ENCODE measurements around the gene ADAM33. TPM values are rescaled to one million over a fixed set of nuclear protein-coding genes. Genes with fewer than 3 reads are reported as not detected.

ADAM33 gene
- total and polyA plus RNA-seq, 2 donors (not counting 1 experiment from before 2014, with no cell fraction given) = not detected

DNA sequence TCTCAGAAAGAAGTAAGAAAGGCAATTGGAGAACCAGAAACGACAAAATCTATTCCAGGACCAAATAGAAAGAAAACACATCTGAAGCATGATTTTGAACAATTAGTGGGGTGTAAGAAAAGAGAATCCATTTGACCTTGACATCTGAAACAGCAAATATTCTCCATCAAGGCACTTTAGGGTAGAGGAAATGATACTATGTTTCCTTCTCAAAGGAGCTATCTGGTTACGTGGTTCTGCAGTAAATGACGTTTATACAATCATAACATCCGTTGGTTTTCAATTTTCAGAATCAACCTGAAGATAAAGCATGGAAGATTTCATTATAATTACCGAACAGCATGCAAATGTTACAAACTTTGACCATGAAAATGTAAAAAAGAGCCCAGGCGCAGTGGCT lies 38.8 kb upstream of the ADAM33 start:
- WGBS (ENCODE audit: insufficient coverage) = 93% methylated on average over 3 of the region's 6 CpGs
- Histone ChIP-seq H3K27ac (ENCODE audit: low read length in 2 of 2) (no peak overlapping the region), H3K4me3 (ENCODE audit: control extremely low read depth in 1 of 5, extremely low read depth in 1 of 5, insufficient read depth in 1 of 5, low read depth in 2 of 5, low read length in 4 of 5) (no peak overlapping the region), H3K27me3 (replicated peaks in 1 of 4; ENCODE audit: control extremely low read depth in 1 of 4, control insufficient read depth in 3 of 4, insufficient read depth in 4 of 4, low read length in 3 of 4) (peaks cover 0 to 2% (median 0%) of the 10 kb centered on the region in 4 experiments), H3K36me3 (replicated peaks in 1 of 2; ENCODE audit: control extremely low read depth in 1 of 2, control insufficient read depth in 1 of 2, extremely low read depth in 1 of 2, insufficient read depth in 2 of 2, low read length in 1 of 2) (no peaks in the 10 kb centered on the region), H4K20me1 (ENCODE audit: control insufficient read depth, insufficient read depth, low read length, poor library complexity, severe bottlenecking) (no peaks in the 10 kb centered on the region), H3K4me2 (replicated peaks; ENCODE audit: low read depth, low read length, poor library complexity, severe bottlenecking) (no peak overlapping the region), H3K9ac (ENCODE audit: low read length) (no peak overlapping the region), H3K9me3 (ENCODE audit: control extremely low read depth in 1 of 3, control insufficient read depth in 2 of 3, insufficient read depth in 1 of 3, low read length in 2 of 3) (peaks cover 0 to 1% (median 0%) of the 10 kb centered on the region in 3 donors), H3K4me1 (ENCODE audit: control insufficient read depth in 2 of 2, insufficient read depth in 2 of 2, low read length in 2 of 2) (no peaks in the 10 kb centered on the region), H3K79me2 (ENCODE audit: control insufficient read depth, insufficient read depth, low read length) (no peaks in the 10 kb centered on the region), H2AFZ (ENCODE audit: insufficient read depth, low read depth, low read length, poor library complexity, severe bottlenecking) (no peak overlapping the region)
- H3K27ac Mint-ChIP-seq = no peak overlapping the region
- peaks cover 38% of the 10 kb centered on the region for H3K27me3 Mint-ChIP-seq
- H3K9me3 Mint-ChIP-seq (ENCODE audit: insufficient read depth) = no peaks in the 10 kb centered on the region
- TF ChIP-seq EZH2 (IDR thresholded peaks at IDR 0.05; ENCODE audit: borderline replicate concordance, insufficient read depth, low read depth, low read length, poor library complexity, severe bottlenecking) = no peak
- TF ChIP-seq, protein P1, sequence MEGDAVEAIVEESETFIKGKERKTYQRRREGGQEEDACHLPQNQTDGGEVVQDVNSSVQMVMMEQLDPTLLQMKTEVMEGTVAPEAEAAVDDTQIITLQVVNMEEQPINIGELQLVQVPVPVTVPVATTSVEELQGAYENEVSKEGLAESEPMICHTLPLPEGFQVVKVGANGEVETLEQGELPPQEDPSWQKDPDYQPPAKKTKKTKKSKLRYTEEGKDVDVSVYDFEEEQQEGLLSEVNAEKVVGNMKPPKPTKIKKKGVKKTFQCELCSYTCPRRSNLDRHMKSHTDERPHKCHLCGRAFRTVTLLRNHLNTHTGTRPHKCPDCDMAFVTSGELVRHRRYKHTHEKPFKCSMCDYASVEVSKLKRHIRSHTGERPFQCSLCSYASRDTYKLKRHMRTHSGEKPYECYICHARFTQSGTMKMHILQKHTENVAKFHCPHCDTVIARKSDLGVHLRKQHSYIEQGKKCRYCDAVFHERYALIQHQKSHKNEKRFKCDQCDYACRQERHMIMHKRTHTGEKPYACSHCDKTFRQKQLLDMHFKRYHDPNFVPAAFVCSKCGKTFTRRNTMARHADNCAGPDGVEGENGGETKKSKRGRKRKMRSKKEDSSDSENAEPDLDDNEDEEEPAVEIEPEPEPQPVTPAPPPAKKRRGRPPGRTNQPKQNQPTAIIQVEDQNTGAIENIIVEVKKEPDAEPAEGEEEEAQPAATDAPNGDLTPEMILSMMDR (IDR thresholded peaks at IDR 0.05) = no peak
- intact Hi-C loops (cut with micrococcal nuclease) = no loop called here
- POLR2A ChIA-PET = no interaction called here
- ATAC-seq (ENCODE audit: low read depth) (no peak), DNase-seq (no peak)
- H3K4me1 Mint-ChIP-seq = no peaks in the 10 kb centered on the region
- CTCF ChIA-PET = interaction anchor here (0.7 kb wide), 1 partner anchor 45 kb away, joined by 3 read pairs; no protein-coding TSS in a partner anchor
- H3K4me3 Mint-ChIP-seq = no peak overlapping the region

DNA sequence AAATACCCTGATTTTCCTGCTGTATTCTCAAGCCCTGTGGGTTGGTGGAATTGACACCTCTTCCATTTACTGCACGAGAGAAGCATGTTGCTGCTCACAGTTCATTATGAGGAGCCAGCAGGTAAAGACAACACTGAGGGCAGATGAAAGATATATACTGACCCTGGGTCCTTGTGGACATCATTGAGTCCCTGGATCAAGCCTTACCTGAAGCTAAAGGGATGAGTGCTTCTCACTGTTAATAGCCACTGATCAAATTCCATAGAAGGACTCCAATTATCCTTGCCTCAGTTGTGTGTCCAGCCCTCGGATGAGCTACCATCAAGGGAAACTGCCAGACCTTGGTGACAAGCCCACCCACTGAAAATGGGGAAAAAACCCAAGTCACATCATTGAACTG lies 38.3 kb upstream of the ADAM33 start:
- Histone ChIP-seq H3K9ac (ENCODE audit: low read length) (no peak overlapping the region), H4K20me1 (ENCODE audit: control insufficient read depth, insufficient read depth, low read length, poor library complexity, severe bottlenecking) (no peaks in the 10 kb centered on the region), H3K4me1 (ENCODE audit: control insufficient read depth in 2 of 2, insufficient read depth in 2 of 2, low read length in 2 of 2) (no peaks in the 10 kb centered on the region), H3K4me3 (ENCODE audit: control extremely low read depth in 1 of 5, extremely low read depth in 1 of 5, insufficient read depth in 1 of 5, low read depth in 2 of 5, low read length in 4 of 5) (no peak overlapping the region), H2AFZ (ENCODE audit: insufficient read depth, low read depth, low read length, poor library complexity, severe bottlenecking) (no peak overlapping the region), H3K4me2 (replicated peaks; ENCODE audit: low read depth, low read length, poor library complexity, severe bottlenecking) (no peak overlapping the region), H3K27me3 (replicated peaks in 1 of 4; ENCODE audit: control extremely low read depth in 1 of 4, control insufficient read depth in 3 of 4, insufficient read depth in 4 of 4, low read length in 3 of 4) (no peaks in the 10 kb centered on the region), H3K79me2 (ENCODE audit: control insufficient read depth, insufficient read depth, low read length) (no peaks in the 10 kb centered on the region), H3K9me3 (ENCODE audit: control extremely low read depth in 1 of 3, control insufficient read depth in 2 of 3, insufficient read depth in 1 of 3, low read length in 2 of 3) (peaks cover 0 to 1% (median 0%) of the 10 kb centered on the region in 3 donors), H3K36me3 (replicated peaks in 1 of 2; ENCODE audit: control extremely low read depth in 1 of 2, control insufficient read depth in 1 of 2, extremely low read depth in 1 of 2, insufficient read depth in 2 of 2, low read length in 1 of 2) (no peaks in the 10 kb centered on the region), H3K27ac (ENCODE audit: low read length in 2 of 2) (no peak overlapping the region)
- no peak overlapping the region for H3K4me3 Mint-ChIP-seq
- no peaks in the 10 kb centered on the region for H3K4me1 Mint-ChIP-seq
- TF ChIP-seq, protein P1 (IDR thresholded peaks at IDR 0.05) = no peak
- no peak for TF ChIP-seq EZH2 (IDR thresholded peaks at IDR 0.05; ENCODE audit: borderline replicate concordance, insufficient read depth, low read depth, low read length, poor library complexity, severe bottlenecking)
- H3K27me3 Mint-ChIP-seq = peaks cover 38% of the 10 kb centered on the region
- ATAC-seq (ENCODE audit: low read depth) (no peak), DNase-seq (no peak)
- H3K9me3 Mint-ChIP-seq (ENCODE audit: insufficient read depth) = no peaks in the 10 kb centered on the region
- intact Hi-C loops (cut with micrococcal nuclease) = no loop called here
- H3K27ac Mint-ChIP-seq = no peak overlapping the region
- ChIA-PET CTCF (no interaction called here), POLR2A (no interaction called here)
- WGBS (ENCODE audit: insufficient coverage) = 0% methylated on average over 1 of the region's 2 CpGs

Data from B cell (primary cell).